HCT116 (cell line): ENCODE results near the gene YKT6.

ENCODE experiments used
- EZH2 ChIP-seq: fragments of 200-600 bp; sonication (generic); IDR thresholded peaks from 2 replicates; pipeline ENCODE4 v1.6.1; 2017; ENCODE audit warnings: antibody characterized with exemption, mixed run types
- SP1 ChIP-seq: IDR thresholded peaks from 2 replicates; pipeline ENCODE4 v1.6.1; 2012; ENCODE audit warnings: low read depth
- TF ChIP-seq, protein P1 (sequence below), 3 experiments: fragments of 200-600 bp in 1 of 3; sonication (generic) in 1 of 3; IDR thresholded peaks in 2 of 3; conservative IDR thresholded peaks in 1 of 3; 2 replicates each; pipeline ENCODE4 v1.5.1; 2012 to 2017; ENCODE audit warnings: low read depth in 2 of 3, low read length in 2 of 3, antibody characterized with exemption in 1 of 3, borderline replicate concordance in 1 of 3, control low read depth in 1 of 3, mild to moderate bottlenecking in 1 of 3, mixed read lengths in 1 of 3, mixed run types in 1 of 3, moderate library complexity in 1 of 3; ENCODE audit not compliant: insufficient read depth in 1 of 3
- TF ChIP-seq, protein P2 (sequence below): IDR thresholded peaks from 2 replicates; pipeline ENCODE4 v1.6.1; 2012
- TF ChIP-seq, protein P3 (sequence below): IDR thresholded peaks from 2 replicates; pipeline ENCODE4 v1.6.1; 2012; ENCODE audit warnings: low read depth

DNA sequence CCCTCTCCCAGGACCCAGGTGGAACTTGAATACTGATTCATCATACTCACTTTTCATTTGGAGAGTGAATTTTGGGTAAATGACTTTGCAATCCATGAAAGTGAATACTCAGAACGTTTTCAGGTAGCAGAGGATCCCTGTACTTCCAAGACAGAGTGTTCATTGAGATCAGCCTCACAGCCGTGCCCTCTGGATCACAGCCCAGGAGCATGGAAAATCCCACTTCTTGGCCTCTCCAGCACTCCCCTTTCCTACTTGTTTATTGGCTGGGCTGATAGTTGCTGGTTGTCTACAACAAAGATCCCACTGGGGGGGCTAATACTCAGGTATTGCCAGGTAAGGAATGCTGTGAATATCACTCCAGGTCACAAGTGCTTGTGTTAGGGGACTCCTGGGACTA is 17.4 kb upstream of the YKT6 start:
- TF ChIP-seq, protein P1, sequence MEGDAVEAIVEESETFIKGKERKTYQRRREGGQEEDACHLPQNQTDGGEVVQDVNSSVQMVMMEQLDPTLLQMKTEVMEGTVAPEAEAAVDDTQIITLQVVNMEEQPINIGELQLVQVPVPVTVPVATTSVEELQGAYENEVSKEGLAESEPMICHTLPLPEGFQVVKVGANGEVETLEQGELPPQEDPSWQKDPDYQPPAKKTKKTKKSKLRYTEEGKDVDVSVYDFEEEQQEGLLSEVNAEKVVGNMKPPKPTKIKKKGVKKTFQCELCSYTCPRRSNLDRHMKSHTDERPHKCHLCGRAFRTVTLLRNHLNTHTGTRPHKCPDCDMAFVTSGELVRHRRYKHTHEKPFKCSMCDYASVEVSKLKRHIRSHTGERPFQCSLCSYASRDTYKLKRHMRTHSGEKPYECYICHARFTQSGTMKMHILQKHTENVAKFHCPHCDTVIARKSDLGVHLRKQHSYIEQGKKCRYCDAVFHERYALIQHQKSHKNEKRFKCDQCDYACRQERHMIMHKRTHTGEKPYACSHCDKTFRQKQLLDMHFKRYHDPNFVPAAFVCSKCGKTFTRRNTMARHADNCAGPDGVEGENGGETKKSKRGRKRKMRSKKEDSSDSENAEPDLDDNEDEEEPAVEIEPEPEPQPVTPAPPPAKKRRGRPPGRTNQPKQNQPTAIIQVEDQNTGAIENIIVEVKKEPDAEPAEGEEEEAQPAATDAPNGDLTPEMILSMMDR (IDR thresholded peaks at IDR 0.05 in 2 of 3, conservative IDR thresholded peaks at IDR 0.05 in 1 of 3; ENCODE audit: borderline replicate concordance in 1 of 3, insufficient read depth in 1 of 3, low read depth in 2 of 3, low read length in 2 of 3), result no peak
- TF ChIP-seq, protein P2, sequence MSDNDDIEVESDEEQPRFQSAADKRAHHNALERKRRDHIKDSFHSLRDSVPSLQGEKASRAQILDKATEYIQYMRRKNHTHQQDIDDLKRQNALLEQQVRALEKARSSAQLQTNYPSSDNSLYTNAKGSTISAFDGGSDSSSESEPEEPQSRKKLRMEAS, result no peak
- no peak for TF ChIP-seq EZH2
- TF ChIP-seq, protein P3, sequence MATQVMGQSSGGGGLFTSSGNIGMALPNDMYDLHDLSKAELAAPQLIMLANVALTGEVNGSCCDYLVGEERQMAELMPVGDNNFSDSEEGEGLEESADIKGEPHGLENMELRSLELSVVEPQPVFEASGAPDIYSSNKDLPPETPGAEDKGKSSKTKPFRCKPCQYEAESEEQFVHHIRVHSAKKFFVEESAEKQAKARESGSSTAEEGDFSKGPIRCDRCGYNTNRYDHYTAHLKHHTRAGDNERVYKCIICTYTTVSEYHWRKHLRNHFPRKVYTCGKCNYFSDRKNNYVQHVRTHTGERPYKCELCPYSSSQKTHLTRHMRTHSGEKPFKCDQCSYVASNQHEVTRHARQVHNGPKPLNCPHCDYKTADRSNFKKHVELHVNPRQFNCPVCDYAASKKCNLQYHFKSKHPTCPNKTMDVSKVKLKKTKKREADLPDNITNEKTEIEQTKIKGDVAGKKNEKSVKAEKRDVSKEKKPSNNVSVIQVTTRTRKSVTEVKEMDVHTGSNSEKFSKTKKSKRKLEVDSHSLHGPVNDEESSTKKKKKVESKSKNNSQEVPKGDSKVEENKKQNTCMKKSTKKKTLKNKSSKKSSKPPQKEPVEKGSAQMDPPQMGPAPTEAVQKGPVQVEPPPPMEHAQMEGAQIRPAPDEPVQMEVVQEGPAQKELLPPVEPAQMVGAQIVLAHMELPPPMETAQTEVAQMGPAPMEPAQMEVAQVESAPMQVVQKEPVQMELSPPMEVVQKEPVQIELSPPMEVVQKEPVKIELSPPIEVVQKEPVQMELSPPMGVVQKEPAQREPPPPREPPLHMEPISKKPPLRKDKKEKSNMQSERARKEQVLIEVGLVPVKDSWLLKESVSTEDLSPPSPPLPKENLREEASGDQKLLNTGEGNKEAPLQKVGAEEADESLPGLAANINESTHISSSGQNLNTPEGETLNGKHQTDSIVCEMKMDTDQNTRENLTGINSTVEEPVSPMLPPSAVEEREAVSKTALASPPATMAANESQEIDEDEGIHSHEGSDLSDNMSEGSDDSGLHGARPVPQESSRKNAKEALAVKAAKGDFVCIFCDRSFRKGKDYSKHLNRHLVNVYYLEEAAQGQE, result no peak
- TF ChIP-seq SP1, result no peak
